GM12865 (cell line): ENCODE results near the gene LEO1.

ENCODE experiments used
- DNase-seq: peaks from one replicate; pipeline ENCODE4 v3.0.0; 2010; ENCODE audit warnings: low read depth
- H3K4me3 ChIP-seq: 2 replicates; pipeline ENCODE4 v1.5.1; 2011; ENCODE audit warnings: mild to moderate bottlenecking, low read depth, low read length, control low read depth
- CTCF ChIP-seq: IDR thresholded peaks from 2 replicates; pipeline ENCODE4 v1.5.1; 2011; ENCODE audit warnings: low read length, control low read depth, low read depth, inconsistent platforms; ENCODE audit not compliant: insufficient read depth; ENCODE audit errors: missing control alignments

The LEO1 gene

GRCh38 chr15:51971375-51972133, at the start of gene LEO1:
TSS of gene LEO1 (minus strand) at chr15:51971778. CDS start at chr15:51971745, 33 bp downstream.
- DNase-seq, result peak; percentile 99
- TF ChIP-seq CTCF, result peak; percentile 12
- H3K4me3 ChIP-seq, result peak within 1 kb of the TSS; percentile 80

- H3K4me3 ChIP-seq, result peak overlapping the region; percentile 89
- TF ChIP-seq CTCF, result no peak
- peak; percentile 93 for DNase-seq
These were observed 49.6 kb upstream of the LEO1 start for GRCh38 chr15:52021128-52021671.

GRCh38 chr15:52020221-52021085, 48.9 kb upstream of the LEO1 start:
- TF ChIP-seq CTCF, result no peak
- peak overlapping the region; percentile 89 for H3K4me3 ChIP-seq
- peak; percentile 41 for DNase-seq

- H3K4me3 ChIP-seq, result peak overlapping the region; percentile 89
- no peak for TF ChIP-seq CTCF
- DNase-seq, result peak; percentile 86
These were observed 48.0 kb upstream of the LEO1 start for GRCh38 chr15:52019394-52020220.

GRCh38 chr15:52018693-52019393, 47.3 kb upstream of the LEO1 start, which contains the start of gene MAPK6:
TSS of gene MAPK6 (plus strand) at chr15:52019219. CDS start at chr15:52046461, 27,242 bp downstream.
- no peak for TF ChIP-seq CTCF
- peak; percentile 97 for DNase-seq
- peak within 1 kb of the TSS; percentile 89 for H3K4me3 ChIP-seq
